Heart left ventricle (tissue), 13 donors: ENCODE data around the gene DNMT3A.

Experiments used
- POLR2A ChIP-seq, 2 donors: fragments of 450-650 bp; IDR thresholded peaks; one replicate each; pipeline ENCODE4 v1.6.1; 2017; ENCODE audit warnings: antibody characterized with exemption in 2 of 2, mild to moderate bottlenecking in 2 of 2, moderate library complexity in 2 of 2
- TF ChIP-seq, protein P1 (sequence below), 12 donors: fragments of 200-600 bp; sonication (generic) in 4 of 12; IDR thresholded peaks; one replicate each; pipeline versions ENCODE4 v1.5.0 to v1.8.0; 2018 to 2022; ENCODE audit warnings: antibody characterized with exemption in 12 of 12, mild to moderate bottlenecking in 5 of 12
- donor health status: ischemic (EF 13 %, LVEDD 7.1; RV severe dilation, severe dysfunction).
- donor health status: DM: no; HTN: yes; CAD: no.
- donor health status: DM: no; HTN: no; CAD: no.
- donor health status: ischemic (EF 25% LVEDD 6.9; RV normal size, moderate dysfunction).
- donor health status: ischemic (EF 25% LVEDD 5.7; RV mildly dilated, moderate dysfunction).
- donor health status: ischemic (EF 35%, LVEDD 5.7; RV mildly dilated, moderate dysfunction).
- donor health status: nonischemic (EF 11% LVEDD 7.7; RV severe dilation, severe dysfunction).
- donor health status: DM: yes; HTN: yes; CAD: no.
- donor health status: PGD.
- donor health status: ischemic (EF 29% LVEDD 5.4; RV normal size, mild dysfunction).
- donor health status: nonischemic (EF 23%, LVEDD 6.1; RV moderate dilation, normal function).

DNA sequence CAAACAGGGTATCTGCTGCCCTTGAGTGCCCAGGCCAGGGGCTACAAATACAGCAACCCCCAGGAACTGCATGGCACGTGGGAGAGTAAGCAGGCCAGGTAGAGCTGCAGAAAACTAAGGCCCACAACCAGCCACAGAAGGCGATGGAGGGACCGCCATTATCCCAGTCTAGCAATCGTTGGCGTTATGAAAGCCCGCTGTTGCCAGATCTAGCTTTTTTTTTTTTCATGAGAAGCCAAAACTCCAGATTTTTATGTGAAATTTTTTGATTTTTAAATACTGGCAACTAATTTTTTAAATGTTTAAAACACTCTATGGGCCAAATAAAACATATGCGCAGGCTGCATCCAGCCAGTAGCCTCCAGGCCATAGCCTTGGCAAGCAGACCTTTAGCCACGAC is 59.8 kb downstream of the DNMT3A start:
- TF ChIP-seq, protein P1, sequence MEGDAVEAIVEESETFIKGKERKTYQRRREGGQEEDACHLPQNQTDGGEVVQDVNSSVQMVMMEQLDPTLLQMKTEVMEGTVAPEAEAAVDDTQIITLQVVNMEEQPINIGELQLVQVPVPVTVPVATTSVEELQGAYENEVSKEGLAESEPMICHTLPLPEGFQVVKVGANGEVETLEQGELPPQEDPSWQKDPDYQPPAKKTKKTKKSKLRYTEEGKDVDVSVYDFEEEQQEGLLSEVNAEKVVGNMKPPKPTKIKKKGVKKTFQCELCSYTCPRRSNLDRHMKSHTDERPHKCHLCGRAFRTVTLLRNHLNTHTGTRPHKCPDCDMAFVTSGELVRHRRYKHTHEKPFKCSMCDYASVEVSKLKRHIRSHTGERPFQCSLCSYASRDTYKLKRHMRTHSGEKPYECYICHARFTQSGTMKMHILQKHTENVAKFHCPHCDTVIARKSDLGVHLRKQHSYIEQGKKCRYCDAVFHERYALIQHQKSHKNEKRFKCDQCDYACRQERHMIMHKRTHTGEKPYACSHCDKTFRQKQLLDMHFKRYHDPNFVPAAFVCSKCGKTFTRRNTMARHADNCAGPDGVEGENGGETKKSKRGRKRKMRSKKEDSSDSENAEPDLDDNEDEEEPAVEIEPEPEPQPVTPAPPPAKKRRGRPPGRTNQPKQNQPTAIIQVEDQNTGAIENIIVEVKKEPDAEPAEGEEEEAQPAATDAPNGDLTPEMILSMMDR (IDR thresholded peaks at IDR 0.05) = no peak
- no peak for TF ChIP-seq POLR2A (IDR thresholded peaks at IDR 0.05)
